Cardiac atrium fibroblast (primary cell): ENCODE data around the gene FAN1. TPM values are rescaled to one million over a fixed set of nuclear protein-coding genes. Genes with fewer than 3 reads are reported as not detected.

Source experiments
- total RNA-seq: library from RNA; depleted of rRNA; stranded (reverse); fragments of >200 nt; gene quantifications from 2 replicates; pipeline ENCODE4 v1.2.3, GENCODE V29; 2015

Gene FAN1
- 10.1 and 13.1 TPM in 2 replicates for total RNA-seq

DNA sequence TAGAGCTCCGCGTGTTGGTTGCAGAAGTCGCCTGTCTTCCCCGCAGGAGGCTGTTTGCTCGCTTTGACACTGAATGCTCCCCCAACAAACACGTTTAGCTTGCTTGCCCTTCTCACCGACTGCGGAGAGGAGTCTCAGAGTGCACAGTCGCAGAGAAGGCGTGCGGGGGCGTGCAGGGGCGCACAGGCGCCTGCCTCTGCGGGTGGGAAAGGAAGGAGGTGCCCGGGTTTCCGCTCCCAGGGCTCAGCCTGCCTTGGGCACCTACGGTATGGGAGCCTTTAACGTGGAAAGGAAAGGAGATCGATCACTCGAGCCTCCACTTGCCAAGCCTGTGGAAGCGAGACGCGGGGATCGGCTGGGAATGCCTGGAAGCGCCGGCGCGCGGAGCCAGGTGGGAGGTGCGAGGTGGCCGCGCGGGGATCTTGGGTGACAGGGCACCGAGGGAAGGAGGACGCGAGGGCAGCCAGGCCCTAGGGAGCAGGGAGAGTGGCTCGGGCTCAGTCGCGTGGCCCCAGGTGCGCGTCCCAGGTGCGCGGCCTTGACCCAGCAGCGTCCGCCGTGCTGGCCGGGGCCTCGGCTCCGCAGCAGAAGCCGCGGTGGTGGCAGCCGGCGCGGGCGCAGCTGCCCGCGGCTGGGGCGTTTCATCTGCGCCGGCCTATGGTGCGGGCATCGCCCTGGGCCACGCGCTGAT is at the start of gene FAN1:
Gene FAN1 (plus strand): TSS at position 419 of the 691 bp plus-strand sequence. CDS start 749 bp downstream, outside the sequence.

GRCh38 chr15:30991255-30992235 is 87.8 kb downstream of the FAN1 start, which contains the start of gene MTMR10:
Gene MTMR10, minus strand, starts transcription at chr15:30991628. Its CDS starts 122 bp downstream, at chr15:30991506.

Other genes with a start within 250 kb of the FAN1 start
- gene MTMR10, start 87.7 kb downstream of the FAN1 start, total RNA-seq: 16.5 and 32.7 TPM in 2 replicates
- gene TRPM1, start 197.8 kb downstream of the FAN1 start, total RNA-seq: not detected in 2 replicates